ENCODE measurements around the gene ADAMTS6.

GRCh38 chr5:65121880-65122436 is 359.8 kb downstream of the ADAMTS6 start:
- TF ChIP-seq CTCF (IDR thresholded peaks at IDR 0.05) (no peak), POLR2AphosphoS5 (IDR thresholded peaks at IDR 0.05) (no peak), POLR2A (IDR thresholded peaks at IDR 0.05) (no peak), EP300 (IDR thresholded peaks at IDR 0.05) (no peak)

Data from suprapubic skin (tissue), 4 donors.